GM19395 (cell line): ENCODE results near the gene DPYD.
A peak's percentile ranks its signal among the peaks of the same experiment; 100 is the strongest.

Experiments used
- ATAC-seq: cut with Tn5 transposase; IDR thresholded peaks from one replicate; pipeline ENCODE4 v1.9.1; 2021; ENCODE audit warnings: mild to moderate bottlenecking, moderate library complexity; ENCODE audit not compliant: unreplicated experiment

The DPYD gene

DNA sequence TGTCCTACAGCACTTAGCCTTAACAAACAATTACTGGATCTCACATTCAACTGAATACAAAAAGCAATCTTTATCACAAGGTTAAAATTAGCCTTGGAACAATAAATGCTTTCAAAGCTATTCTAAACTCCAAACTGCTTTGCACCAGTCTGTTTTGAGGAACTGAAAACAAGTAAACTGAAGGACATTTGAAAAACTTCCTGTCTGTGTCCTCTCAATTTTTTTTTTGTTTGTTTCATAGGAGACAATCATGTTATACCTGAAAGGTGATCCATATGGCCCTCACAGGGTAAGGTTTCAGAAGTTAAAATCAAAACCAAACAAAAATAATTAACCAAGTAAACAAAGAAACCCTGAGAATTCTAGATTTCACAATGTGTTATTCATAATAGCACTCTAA lies 459.1 kb downstream of the DPYD start:
- peak; percentile 98 for ATAC-seq

DNA sequence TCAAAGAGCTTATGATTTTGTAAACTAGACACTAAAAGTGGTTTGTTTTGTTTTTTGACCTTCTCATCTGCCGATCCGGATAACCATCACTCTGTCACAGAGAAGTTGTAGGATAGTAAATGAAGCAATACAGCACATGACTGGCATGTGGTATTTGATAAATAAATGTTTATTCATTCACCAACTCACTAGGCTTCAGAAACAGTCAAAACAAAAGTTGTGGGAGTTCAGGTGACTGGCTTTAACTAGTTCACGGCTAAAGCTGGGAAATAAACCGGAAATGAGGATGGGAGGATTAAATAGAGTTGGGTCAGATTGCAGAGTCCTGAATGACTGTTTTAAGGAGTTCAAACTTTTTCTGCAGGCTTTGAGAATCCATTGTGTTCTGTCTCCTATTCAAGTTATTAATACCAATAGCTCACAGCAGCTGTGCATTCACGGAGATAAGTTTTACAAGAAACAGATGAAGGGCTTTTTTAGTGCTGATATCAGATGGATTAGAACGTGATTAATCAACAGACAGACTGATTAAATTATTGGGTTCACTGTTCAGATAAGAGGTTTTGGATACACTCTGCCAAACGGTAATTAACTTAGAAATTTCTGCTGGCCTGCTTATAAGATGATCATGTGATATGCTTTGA lies 463.3 kb downstream of the DPYD start:
- ATAC-seq = no peak

DNA sequence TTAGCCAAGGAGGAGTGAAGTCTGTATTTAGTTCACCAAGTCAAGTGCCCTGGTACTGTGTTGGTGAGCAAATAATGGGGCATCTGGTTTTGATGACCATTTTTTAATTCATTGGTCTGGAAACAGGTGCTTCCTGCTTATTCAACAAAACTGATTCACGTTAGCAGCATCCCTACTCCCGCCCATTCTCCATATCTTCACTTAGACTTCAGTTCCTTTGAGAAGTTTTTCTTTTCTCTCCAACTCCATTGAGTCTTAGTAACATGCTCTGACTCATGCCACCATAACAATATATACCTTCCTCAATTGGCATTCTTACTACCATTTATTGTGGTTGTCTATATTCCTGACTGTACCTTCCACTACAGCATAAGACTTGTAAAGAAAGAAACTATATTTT lies 468.9 kb downstream of the DPYD start:
- ATAC-seq = no peak

DNA sequence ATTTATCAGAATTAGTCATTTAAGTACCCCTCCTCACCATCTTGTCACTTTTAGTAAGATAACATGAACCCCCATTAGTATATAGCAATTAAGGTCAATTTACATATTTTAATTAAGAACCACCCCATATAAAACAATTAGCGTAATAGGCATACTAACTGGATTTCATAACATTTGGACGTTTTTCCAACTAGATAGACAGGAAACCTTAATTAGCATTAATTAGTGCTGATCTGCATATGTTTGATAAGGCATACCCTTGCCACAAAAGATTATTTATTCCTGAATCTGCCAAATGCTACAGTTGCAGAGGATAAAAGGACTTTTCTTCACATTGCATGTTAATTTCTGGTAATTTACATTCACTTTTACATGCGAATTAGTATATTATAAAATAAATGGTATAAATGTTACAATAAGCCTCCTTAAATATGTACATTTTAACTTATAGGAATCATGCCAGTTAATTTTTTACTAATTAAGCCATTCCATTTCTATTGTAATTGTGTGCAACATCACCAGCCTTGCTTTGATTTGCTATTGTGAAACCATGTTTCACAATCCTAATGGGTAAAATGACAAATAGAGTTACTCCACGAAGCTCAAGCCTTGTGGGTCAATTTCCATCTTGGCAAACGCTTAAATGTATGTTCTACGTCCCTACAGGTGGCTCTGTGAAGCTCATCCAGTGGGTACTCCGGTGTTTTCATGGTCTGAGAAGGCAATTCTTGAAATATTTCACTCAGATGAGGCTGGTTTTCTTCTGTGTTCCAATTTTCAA lies 469.6 kb downstream of the DPYD start:
- no peak for ATAC-seq

DNA sequence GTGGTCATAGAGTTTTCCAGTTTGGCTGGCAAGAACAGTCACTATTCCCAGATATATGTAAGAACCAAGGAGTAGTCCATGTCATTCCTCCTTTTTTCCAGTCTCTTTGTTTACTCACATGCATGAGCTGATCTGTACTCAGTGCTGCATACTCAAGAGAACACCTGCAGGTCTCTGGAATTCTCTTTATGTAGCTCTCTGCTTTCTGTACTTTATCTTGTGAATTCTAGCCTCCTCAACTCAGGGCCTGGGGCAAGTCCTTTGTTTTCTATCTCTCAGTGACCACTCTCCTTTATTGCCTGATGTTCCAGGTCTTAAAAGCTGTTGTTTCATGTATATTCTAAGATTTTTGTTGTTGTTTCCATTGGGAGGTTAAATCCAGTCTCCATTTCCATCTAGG lies 478.9 kb downstream of the DPYD start:
- no peak for ATAC-seq

DNA sequence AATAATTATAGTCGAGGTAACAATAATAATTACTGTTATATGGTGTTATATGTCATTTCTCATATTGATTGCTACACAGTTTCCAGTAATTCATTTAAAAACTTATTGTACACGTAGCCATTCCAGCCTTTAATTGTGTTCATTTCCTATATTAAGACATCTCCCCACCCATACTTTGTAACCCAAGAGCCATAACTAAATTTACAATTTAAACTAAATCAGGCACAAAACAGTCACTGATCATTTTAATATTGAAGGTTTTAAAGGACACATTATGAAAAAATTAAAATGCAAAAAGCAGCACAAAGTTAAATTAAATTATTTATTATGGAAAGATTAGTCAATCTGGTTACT lies 487.0 kb downstream of the DPYD start:
- no peak for ATAC-seq

DNA sequence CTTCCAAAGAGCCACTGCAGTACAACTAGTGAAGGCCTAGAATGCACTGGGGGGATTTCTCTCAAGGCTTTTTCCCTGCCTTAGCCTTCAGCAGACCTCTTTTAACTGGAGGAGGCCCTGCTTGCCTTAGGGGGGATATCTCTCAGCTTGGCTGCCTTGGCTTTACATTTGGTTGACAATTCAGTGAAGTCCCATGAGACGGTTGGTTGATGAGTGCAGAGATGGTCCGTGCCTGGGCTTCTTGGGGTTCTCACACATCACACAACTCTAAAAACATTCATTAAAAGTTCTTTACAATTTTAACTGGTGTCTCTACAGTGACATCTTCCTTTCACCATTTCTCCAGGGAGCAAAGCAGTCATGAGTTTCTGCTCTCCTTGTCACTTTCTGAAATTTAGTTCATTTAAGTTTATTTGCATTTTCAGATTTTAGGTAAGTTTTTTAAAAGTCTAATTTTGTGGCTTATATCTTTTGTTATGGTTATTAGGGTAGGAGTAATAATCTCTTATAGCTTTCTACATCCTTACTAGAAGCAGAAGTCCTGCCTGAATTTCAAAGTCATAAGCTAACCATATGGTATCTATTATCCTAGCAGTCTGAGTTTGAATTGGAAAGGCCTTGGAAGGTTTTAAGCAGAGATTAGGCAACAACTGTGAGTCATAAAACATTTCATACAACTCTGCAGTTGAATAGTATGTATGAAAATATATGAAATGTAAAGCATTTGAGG lies 487.6 kb downstream of the DPYD start:
- no peak for ATAC-seq

DNA sequence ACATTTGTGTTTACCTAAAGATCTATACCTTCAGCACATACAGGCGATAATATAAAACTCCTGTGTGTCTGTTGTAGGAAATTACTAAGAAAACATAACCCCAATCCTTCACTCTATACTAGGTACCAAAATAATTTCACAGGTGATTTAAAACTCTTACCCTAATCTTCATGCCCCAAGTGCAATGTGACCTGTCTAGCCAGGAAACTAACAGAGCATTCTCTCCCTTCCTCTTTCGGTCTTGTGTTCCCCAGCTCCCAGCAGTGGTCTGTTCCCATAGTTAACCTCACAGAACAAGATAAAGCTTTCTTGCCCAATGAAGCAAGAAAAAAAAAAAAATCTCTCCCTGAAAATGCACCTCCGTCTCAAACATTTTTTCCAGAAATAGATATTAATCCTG lies 493.5 kb downstream of the DPYD start:
- ATAC-seq = no peak

DNA sequence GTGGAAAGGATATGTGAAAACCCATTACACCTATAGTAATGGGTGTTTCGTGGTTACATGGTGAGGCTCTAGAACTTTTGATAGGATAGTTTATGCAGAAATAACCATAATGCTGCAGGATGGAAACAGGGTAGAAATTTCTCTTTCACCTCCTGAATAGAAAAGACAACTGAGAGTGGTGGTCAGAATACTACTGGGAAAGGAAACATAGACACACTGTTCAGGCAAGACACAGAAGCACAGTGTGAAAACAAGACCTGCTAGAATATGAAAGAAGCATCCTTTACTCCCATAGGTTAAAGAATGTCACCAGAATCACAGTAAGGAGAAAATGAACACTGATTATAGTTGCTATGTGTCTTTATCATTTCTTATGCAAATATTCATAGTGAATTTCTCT lies 496.6 kb downstream of the DPYD start:
- ATAC-seq = peak; percentile 79

DNA sequence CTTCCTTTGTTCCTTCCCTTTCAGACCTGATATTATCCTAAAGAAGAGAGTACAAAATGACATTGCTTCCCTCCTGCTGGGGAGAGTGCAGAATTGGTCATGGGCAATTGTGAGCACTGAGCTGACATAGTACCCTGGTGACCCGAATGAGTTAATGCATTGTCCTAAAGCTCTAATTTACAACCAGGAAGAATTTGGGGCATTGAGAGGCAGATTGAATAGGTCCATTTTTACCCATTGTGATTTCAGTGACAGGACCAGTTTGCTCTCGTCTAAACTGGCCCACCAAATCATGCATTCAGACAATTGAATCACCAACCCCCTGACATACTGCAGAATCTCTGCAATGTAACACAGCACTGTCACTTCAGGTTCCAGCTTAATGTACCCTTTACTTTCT lies 497.4 kb downstream of the DPYD start:
- no peak for ATAC-seq

DNA sequence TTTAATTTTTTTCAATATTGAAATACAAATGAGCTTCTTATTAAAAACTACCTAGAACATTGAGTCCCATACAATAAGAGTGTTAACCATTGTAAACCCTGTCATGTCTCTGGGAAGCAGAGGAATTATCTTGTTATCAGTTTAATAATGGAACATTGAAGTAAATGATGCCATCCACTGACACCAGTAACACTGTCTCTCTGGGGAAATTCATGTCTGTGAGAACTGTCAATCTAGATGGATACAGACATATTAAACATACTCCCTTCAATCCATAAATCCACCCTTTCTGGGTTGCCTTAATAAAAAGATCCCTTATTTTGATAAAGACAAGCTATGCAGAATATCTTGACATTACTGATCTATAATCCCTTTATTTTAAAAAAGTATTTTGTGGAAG lies 503.2 kb downstream of the DPYD start:
- no peak for ATAC-seq

DNA sequence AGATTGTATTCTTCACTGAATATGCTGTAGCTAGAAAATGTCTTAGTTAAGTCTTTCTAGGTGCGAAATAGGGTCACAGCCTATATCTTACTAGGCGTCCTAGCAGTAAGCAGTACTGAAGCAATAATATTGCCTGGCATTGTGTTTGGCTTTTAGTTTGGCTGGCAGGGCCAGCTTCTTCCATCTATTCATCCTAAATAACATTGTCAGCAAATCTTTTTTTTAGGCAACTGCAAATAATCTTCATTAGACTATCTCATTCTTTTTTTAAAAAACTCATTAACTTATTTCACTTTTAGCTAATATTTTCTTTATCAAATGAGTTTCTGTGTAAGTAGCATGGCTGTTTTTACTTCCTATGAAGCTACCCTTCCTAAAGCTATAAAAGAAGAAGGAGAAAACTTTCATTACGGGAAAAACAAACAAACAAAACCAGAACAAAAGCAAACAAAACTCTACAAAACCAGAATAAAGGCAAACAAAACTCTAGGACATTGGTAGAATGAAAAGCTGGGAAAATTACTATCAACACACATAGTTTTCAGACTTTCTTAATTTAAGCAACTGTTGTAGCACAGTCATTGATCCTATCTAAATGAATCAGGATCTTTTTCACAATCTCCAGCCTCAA lies 506.0 kb downstream of the DPYD start:
- no peak for ATAC-seq

DNA sequence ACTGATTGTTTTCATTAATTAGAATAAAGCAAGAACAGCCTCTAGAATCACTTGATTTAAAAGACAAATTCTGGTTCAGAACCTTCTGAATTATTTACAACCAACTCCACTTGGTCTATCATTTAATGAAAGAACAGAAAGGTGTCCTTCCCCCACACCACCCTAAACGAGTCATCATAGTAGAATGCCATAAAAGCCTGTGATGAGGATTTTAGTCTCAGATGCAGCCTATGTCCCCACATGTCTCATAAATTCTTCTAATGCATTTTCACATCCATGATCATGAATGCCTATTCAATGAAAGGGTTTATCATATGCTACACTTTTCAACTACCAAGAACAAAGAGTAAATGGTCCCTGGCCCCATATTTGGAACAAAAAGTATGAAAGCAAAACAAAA lies 508.1 kb downstream of the DPYD start:
- no peak for ATAC-seq

DNA sequence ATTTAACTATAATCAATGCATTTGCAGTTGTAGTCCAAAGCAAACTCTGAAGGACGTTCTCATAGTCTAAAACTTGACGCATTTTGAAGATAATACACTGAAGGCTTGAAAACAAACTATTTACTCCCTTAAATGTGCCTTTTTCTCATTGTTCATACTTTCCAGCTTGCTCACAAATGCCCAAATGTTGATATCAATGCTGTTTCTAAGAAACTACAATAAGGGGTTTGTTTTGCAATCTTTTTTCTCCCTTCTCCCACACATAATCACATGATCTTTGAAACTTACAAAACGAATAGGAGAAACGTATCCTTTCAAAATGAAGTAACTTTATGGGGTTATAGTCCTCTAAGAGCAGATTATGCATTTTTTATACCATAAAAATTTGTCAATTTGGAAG lies 508.7 kb downstream of the DPYD start:
- ATAC-seq = no peak

DNA sequence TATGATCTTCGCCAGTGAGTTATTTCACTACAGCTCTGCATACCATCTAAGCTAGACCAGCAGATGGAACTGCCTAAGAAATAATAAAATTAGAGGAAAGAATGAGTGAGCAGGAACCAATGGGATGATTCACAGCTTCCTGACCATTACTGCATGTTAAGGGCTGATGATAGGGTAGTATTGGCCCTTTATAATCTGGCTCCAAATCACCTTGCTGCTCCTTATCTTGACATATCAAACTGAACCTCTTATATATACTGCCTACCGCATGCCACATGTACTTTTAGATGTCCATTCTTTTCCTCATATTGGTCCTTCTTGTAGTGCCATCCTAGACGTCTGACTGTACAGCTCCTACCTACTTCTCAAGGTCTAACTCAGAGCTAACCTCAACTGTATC lies 524.4 kb downstream of the DPYD start:
- ATAC-seq = no peak

DNA sequence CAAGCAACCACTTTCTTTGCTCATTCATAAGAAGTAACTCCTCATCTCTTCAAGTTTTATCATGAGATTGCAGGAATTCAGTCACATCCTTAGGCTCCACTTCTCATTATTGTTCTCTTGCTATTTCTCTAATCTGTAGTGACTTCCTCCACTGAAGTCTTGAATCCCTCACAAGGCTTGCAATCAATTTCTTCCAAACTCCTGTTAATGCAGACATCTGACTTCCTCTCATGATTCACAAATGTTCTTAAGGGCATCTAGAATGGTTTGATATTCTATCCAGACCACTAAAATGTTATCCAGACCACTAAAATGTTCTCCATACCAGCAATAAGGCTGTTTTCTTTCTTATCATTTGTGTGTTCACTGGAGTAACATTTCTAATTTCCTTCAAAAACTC lies 528.1 kb downstream of the DPYD start:
- ATAC-seq = no peak

DNA sequence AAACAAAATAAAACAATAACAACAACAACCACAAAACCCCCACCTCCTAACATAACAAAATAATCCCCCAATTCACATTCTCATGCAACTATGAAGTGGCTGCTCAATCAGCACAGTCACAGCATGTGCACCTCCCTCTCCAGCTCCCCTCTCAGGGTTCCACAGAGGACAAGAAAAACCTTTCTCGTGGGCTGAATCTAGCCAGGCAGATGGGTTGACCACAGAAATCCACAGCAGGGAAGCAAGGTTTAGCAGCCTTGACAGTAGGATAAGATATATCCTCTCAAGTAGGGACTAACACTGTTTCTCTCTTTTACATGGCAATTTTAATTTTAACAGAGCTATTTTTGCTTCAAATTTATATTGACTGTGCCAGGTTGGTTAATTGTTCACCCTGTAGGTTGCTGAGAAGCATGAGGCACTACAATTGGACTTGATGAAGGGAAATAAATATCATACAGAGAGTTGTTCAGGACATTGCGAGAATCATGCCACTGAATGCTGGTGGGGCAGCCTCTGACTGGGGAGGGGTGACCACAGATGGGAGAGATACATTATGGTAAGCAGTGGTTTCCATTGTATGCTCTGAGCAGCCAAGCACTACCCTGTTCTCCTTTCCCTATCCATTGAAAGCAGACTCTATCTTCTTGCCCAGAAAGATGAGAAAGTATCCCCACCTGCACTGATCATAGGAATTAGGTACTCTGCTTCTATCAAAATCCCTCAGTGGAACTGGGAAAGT lies 535.1 kb downstream of the DPYD start:
- ATAC-seq = no peak

DNA sequence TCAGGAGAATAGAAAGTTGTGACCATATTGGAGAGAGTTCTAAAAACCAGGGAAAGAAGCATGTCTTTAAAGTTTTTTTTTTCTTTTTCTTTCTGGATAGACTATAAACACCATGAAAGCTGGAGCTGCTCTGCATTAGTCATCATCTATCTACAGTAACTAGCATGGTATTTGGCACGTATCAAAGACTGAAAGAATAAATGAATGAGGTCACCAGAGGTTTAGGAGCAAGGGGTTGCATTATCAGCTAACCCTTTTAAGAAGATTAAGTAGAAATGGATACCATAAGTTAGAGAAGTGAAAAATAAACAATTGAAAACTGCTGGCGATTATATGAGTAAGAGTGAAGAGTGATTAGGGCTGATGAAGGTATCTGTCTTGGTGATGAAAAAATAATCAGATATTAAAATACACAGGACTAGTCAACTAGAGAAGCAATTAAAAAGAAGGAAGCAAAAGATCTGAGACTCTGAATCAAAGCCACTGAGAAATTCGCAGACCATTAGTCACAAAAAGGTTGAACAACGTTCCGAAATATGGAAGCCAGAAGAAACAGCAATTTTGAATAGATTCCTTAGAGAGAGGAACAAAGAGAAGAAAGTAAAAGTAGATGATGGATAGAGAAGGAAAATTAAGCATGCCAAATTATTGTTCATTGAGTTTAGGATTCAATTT lies 536.4 kb downstream of the DPYD start:
- no peak for ATAC-seq

DNA sequence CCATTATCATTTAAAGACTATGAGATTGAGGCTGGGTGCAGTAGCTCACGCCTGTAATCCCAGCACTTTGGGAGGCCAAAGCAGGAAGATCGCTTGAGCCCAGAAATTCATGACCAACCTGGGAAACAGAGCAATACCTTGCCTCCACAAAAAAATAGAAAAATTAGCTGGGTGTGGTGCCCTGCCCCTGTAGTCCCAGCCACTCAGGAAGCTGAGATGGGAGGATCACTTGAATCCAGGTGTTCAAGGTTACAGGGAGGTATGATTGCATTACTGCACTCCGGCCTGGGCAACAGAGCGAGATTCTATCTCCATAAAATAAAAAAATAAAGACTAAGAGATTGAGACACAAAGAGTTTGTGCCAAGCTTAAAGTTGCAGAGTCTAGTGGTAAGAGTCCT lies 537.0 kb downstream of the DPYD start:
- no peak for ATAC-seq

DNA sequence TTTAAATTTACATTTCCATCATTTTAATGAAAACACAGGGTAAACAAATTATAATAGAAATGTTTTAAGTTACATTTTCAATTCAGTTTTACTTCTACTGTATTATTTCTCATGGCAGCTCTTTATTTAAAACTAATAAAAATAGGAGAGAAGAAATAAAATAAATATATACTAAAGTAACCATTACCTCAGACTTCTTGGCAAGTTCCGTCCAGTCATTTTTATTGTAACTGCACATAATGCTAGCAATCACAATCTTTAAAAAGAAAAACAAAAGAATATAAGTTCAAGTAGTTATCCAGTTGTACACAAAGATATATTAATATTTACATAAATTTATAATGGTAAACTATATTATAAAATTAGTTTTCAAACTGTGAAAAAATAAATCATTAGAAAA lies 538.6 kb downstream of the DPYD start:
- no peak for ATAC-seq
